Measurements from ENCODE around the gene SOX6.

DNA sequence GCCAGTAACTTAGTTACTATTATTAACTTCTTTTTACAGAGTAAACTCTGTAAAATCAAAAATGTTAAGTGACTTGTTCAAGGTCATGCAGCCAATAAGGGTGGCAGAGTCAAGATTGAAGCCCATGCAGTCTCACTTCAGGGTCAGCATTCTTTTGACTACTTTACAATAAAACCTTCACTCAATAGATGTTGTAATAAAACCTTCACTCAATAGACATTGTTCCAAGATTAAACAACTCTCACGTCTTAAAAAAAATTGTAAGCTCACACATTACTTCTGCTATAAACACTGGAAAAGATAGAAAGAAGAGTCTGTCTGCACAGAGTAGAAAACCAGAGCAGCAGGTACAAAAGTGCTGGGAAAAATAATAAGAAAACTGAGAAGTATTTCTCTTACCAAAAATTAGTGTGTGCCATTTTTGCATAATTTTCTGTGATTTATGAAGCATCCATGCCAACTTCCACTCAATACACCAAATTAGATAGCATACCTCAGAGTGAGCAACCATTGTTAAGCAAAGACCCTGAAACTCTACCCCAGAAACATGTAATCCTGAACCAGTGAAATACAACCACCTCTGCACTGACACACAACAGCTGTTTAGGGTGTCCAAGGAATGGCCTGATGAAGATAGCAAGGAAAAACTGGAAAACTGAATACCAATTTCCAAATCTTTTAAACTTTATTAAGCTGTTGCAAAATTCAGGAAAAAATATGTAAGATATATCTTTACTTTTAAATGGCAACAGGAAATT is 4.9 kb upstream of the SOX6 start:
- TF ChIP-seq, protein P1, sequence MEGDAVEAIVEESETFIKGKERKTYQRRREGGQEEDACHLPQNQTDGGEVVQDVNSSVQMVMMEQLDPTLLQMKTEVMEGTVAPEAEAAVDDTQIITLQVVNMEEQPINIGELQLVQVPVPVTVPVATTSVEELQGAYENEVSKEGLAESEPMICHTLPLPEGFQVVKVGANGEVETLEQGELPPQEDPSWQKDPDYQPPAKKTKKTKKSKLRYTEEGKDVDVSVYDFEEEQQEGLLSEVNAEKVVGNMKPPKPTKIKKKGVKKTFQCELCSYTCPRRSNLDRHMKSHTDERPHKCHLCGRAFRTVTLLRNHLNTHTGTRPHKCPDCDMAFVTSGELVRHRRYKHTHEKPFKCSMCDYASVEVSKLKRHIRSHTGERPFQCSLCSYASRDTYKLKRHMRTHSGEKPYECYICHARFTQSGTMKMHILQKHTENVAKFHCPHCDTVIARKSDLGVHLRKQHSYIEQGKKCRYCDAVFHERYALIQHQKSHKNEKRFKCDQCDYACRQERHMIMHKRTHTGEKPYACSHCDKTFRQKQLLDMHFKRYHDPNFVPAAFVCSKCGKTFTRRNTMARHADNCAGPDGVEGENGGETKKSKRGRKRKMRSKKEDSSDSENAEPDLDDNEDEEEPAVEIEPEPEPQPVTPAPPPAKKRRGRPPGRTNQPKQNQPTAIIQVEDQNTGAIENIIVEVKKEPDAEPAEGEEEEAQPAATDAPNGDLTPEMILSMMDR (IDR thresholded peaks at IDR 0.05) = no peak
- no peak for TF ChIP-seq POLR2A (IDR thresholded peaks at IDR 0.05)
